GM18858 (cell line): ENCODE results near the gene PDE1C.

Source experiments
- ATAC-seq: cut with Tn5 transposase; IDR thresholded peaks from one replicate; pipeline ENCODE4 v1.9.1; 2021; ENCODE audit not compliant: unreplicated experiment

The PDE1C gene

GRCh38 chr7:31786326-31786725, 283.9 kb downstream of the PDE1C start:
- no peak for ATAC-seq

DNA sequence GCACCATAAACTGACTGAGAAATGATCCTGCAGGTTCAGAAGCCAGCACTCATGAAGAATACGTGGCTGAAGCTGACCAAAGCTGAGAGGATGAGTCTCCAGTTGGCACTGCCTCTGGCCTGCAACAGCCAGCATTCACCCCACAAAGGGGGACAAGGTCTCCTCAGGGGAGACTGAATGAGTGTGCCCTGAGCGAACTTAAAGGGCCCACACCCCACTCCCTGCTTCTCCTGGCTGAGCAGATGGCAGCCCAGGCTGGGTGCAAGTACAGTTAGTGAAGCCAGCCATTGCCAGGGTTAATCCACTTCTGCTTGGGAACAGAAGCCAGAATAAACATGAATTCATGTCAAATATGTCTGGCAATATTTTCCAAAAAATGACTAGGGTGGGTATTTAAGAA, 285.1 kb downstream of the PDE1C start:
- no peak for ATAC-seq

DNA sequence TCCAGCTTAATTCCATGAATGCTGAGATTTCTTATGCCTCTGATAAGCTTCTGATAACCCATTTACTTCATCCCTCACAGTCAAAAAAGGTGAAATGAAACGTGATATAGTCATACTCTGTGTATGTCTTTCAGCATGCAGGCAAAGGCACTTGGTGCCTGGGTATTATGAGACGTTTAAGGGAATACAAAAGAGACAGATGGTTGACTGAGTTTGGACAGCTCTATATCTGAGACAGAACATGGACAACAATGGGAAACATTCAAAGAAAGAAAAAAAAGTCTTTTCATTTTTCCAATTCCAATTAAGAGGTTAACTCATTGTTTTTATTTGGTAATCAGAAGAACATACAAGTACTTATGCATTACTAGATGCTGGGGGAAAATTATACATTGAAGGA, 287.0 kb downstream of the PDE1C start:
- no peak for ATAC-seq

DNA sequence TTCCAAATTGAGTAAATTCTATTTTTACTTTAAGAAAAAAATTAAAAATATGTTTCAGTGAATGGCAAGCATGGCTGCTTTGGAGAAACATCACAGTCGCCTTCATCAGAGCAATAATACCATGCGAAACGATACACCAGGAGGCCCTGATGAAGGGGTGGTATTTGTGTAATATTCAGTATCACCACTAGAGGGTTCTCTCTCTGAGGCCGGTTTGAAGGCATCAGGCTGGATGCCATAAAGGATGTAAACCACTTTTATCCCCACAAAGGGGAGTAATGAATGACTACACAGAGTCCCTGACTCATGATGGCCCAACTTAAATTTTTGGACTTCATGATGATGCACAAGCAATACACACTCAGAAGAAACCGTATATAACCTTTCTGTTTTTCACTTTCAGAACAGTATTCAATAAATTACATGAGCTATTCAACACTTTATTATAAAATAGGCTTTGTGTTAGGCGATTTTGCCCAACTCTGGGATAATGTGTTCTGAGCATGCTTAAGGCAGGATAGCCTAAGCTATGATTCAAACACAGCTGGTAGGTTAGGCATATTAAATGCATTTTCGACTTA, 287.7 kb downstream of the PDE1C start:
- peak; percentile 90 for ATAC-seq

DNA sequence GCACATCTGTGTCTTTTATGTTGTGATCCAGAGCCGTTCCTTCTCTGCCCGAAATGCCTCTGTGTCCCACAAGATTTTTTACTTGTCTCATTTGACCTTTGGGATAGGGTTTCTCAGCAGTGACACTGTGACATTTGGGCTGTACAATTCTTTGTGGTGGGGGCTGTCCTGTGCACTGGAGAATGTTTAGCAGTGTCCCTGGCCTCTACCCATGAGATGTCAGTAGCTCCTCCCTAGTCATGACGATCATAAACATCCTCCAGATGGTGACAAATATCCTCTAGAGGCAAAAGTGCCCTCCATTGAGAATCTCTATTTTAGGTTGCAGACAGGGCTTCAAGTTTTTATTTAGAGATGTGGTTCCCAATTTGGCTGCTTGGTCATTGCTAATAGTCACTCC, 291.9 kb downstream of the PDE1C start:
- ATAC-seq = no peak

DNA sequence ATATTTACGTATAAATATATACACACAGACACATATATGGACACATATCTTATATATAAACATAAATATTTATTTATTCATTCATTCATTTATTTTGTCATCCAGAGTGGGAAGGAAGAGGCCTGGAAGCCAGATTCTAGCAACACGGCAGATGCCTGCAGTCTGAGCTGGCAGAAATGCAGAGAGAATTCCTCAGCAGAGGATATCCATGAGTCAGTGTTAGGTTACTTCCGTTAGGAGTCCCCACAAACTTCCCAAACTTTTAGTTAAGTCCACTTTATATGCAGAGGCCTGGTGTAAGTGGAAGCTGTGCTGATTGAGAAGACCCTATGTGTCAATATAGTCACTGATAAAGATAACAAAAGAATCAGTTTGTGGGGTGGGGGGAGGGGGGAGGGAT, 293.6 kb downstream of the PDE1C start:
- ATAC-seq = no peak

GRCh38 chr7:31775556-31775955, 294.7 kb downstream of the PDE1C start:
- no peak for ATAC-seq

- ATAC-seq = no peak
Observed at GRCh38 chr7:31772211-31772610, 298.0 kb downstream of the PDE1C start.

DNA sequence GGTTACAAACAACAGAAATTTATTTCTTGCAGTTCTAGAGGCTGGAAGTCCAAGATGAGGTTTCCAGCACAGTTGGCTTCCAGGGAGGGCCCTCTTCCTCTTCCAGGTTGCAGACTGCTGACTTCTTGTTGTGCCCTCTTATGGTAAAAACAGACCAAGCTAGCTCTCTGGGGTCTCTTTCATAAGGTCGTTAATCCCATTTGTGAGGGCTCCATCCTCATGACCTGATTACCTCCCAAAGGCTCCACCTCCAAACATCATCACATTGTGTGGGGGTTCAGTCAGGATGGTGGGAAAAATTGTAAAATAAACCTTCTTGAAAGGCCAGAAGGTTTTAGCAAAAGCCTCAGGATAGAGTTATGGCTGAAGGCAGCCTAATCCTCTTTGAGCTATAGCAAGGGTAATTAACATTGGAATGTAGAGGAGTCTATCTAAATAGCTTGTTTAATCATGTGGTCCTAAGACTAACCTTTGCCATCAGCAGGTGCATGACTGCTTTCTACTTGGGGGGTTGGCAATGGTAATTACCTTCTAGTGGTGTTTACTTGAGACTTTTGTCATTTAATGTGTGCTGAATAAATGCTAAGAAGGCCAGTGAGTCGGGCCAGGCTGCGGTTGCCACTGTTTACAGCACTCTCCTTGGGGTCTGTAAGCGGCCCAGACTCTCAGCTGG, 302.4 kb downstream of the PDE1C start:
- no peak for ATAC-seq

GRCh38 chr7:31764462-31764861, 305.7 kb downstream of the PDE1C start:
- ATAC-seq = no peak

- no peak for ATAC-seq
Observed at GRCh38 chr7:31763548-31763947, 306.7 kb downstream of the PDE1C start.

DNA sequence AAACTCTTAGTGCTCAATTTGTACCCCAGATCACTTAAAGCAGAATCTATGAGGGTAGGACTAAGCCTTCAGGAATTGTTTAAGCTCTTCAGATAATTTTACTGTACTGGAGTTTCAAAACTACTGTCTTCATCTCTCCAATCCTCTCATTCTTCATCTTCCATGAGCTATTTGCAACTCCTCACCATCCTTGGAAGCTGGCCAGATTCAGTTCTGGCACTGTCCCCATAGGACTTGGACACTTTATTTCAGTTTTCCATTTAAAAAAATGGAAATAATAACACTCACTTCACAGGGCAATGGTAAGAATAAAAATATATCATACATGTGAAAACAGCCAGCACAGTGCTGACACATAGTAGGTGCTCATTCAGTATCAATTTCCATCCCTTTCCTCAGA, 308.6 kb downstream of the PDE1C start:
- no peak for ATAC-seq

- no peak for ATAC-seq
Observed at GRCh38 chr7:31758755-31759154, 311.5 kb downstream of the PDE1C start.

DNA sequence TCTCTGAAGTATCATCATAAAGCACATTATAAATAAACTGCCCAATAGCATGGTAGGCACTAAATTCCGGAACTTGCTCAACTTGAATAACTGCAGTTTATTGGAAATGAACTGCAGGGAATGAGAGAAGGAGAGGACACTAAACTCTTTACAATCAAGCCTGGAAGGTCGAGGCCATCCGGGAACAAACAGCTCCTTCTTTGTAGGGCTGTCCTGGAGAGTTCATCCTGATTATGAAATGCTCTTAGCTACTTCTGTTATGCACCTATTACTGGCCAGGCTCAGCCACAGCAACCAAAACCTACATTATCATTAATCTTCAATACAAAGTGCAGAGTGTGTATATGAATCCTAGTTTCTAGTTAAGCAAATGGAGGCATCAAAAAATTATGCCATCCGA, 318.5 kb downstream of the PDE1C start:
- no peak for ATAC-seq

DNA sequence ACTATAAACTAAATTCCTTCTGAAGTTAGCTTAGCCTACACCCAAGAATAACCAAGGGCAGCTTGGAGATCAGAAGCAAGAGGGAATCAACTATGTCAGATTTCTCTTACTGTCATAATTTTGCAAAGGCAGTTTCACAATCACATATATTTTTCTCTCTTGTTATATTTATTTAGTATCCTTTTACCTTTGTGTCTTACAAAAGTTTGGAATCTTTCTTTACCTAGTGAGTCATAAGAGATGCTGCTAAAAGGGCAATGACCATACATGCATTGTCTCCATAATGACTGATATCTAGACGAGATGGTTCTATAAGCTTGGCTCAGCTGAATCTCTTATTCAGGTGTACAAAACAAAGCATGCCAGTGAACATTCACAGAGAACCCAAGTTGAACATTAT, 322.1 kb downstream of the PDE1C start:
- no peak for ATAC-seq

DNA sequence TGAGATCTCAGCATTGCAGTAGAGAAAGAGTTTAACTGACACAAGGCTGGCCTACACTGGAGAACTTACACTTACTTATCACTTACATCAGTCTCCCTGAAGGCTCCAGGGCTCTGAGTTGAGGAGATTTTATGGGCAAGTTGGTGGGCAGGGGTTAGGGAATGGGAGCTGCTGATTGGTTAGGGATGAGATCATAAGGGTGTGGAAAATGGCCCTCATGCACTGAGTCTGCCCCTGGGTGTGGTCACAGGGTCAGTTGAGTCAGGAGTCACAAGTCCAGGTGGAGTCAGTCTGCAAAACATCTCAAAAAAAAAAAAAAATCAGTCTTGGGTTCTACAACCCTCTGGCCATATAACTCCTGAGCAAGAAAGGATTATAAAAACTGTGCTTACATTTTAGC, 322.7 kb downstream of the PDE1C start:
- ATAC-seq = no peak

- no peak for ATAC-seq
Observed at GRCh38 chr7:31744294-31744874, 325.8 kb downstream of the PDE1C start.

DNA sequence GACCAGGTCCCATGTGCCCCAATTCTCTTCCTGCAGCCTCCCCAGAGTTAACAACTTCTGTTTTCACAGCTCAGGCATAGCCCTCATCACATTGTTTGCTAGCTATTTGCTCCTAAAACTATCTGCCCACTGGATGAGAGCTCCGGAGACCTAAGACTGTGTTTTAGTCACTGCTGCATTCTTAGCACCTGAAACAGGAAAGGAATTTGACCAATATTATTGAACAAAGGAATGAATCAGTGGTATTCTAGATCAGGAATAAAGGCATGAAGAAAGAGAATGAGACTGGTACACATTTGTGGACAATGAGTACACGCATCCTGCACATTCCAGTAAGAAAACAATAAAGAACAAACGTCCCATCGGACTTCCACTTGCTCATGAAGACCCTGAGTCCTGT, 328.4 kb downstream of the PDE1C start:
- ATAC-seq = no peak

DNA sequence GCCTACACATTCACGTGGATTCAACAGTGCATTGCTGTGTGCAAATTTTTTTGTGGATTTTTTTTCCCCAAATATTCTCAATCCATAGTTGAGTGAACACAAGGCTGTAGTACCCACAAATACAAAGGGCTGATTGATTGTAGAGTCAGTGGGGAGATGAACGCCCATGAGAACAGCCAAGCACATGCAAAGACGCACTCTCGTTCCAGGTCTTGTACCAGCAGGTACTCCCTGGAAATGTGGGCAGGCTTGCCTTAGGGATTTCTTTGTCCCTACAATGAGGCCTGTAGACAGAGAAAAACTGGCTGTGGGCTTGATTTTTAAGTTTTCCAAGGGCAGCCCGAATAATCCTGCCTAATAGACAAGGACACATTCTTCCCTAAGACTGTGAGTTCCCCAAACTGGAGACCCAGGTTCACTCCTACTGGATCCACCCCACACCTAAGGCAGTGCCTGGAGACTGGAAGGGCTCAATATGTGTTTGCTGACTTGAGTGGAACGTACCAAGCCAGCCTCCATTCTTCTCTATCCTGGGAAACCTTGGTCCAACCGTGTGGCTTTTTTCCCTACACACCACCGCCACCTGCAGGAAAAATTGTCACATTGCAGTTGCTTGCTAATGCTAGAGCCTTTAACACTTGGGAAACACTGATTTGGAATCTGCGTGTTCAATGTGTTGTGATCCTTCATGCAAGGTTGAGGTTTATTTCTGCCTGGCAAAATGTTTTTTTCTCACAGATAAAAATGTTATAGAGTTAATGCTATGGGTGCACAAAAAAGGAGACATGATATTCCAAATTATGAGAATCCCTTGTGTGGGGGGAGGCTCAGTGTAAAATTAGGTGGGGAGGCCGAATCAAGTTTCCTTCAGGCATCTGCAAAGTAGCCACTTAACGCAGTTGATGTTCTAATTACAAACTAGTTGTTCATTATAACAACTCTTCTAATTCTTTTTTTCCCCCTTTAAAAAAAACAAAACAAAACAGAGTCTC, 333.9 kb downstream of the PDE1C start:
- ATAC-seq = no peak

DNA sequence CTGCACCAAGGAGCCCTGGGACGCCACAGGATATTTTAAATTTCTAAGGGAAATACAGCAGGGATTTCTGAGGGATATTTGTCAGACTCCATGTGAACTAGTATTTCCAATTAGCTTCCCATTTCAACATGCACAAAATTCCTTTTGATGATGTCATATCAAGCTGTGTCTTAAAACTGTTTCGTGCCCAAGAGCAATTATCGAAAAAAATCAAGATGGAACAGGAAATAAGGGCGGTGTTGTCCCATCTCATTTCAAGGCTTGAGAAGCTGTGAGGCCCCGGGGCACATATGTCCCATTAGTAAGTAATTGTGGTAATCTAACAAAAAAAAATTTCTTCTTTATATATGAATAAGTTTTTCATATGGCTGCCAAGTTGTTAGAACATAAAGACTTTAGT, 335.8 kb downstream of the PDE1C start:
- ATAC-seq = no peak

DNA sequence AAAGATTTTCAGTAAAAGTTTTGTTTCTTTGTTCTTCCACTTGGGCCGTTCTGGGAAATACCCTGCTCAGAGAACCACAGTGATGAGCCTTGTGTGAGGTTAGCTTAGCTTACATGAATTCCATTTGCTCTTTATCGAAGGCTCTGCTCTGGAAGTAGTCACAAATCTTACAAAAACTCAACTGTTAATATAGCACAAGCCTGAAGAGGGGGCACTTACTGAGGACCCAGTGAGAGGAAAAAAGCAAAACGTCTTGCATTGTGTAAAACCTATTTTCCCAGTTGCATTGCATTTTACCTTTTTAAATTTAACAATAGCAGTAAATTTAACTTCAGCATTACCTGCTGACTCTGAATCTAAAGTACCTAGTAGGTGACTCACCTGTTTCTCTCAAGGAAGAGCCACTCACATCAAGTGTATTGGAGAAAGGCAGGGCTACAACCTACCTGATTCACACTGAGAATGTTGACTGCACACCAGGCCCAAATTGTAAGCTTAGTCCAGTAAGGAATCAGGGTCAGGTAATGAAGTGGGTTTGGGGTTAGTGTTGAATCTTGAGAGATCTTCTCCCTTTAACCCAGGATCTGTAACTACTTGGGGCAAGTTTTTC, 340.9 kb downstream of the PDE1C start:
- ATAC-seq = no peak
